Measurements from ENCODE around the gene KRT6A. TPM values are rescaled to one million over a fixed set of nuclear protein-coding genes. Genes with fewer than 3 reads are reported as not detected.

The KRT6A gene
- total and polyA plus RNA-seq, 2 of the 8 experiments (the other 6 are each of a cell fraction or from before 2014, with no cell fraction given), result 0.11 TPM; not detected in 1

DNA sequence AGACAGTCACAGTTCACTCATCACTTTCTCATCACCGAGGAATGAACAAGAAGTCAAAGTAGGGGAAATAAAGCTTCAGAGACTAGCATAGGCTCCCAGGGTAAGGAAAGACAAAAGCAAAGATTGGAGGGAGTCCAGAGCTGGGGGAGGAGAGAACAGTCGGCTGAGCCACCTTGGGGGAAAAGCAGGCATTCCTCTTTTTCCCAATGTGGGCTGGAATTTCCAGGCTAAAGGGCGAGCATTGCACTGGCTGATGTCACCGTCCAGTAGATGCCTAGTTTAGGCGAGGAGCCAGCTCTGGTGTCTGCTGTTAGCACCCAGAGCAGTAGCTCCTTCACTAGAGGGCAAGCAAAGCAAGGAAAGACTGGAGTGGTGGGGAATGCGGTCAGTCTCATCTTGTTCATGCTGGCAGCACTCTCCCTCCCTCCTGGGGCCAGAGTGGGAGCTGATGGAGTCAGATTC is 50.4 kb downstream of the KRT6A start (continued):
- peak; percentile 38; the same call in 1 of the 2 replicates for TF ChIP-seq JUND (IDR thresholded peaks at IDR 0.05; ENCODE audit: low read length)
- TF ChIP-seq CBX5 (IDR thresholded peaks at IDR 0.05; ENCODE audit: low read depth, low read length), result no peak
- peak; percentile 70 for TF ChIP-seq TEAD4 (IDR thresholded peaks at IDR 0.05; ENCODE audit: low read depth, low read length)
